ENCODE measurements around the gene TCF3. TPM values are rescaled to one million over a fixed set of nuclear protein-coding genes. Genes with fewer than 3 reads are reported as not detected.
A peak's percentile ranks its signal among the peaks of the same experiment; 100 is the strongest.

The TCF3 gene
- total and polyA plus RNA-seq, 2 donors (not counting 1 experiment from before 2014, with no cell fraction given), result 39.3 to 54.7 TPM

- Histone ChIP-seq H3K4me1 (ENCODE audit: control insufficient read depth, extremely low read depth, insufficient read depth, low read length) (peaks cover 3% of the 10 kb centered on the region), H3K36me3 (ENCODE audit: control insufficient read depth, insufficient read depth, low read length) (peaks cover 7% of the 10 kb centered on the region), H3K27me3 (ENCODE audit: control insufficient read depth, insufficient read depth, low read length) (no peaks in the 10 kb centered on the region), H3K27ac (ENCODE audit: insufficient read depth, low read length) (no peak overlapping the region), H3K9ac (ENCODE audit: insufficient read depth, low read length) (no peak overlapping the region), H2AFZ (ENCODE audit: low read length) (no peak overlapping the region), H4K20me1 (ENCODE audit: control insufficient read depth, extremely low read depth, insufficient read depth, low read length) (no peaks in the 10 kb centered on the region), H3K4me2 (ENCODE audit: extremely low read depth, insufficient read depth, low read length) (no peak overlapping the region), H3K4me3 (replicated peaks in 1 of 4; ENCODE audit: control extremely low read depth in 1 of 4, insufficient read depth in 1 of 4, low read depth in 3 of 4, low read length in 4 of 4) (no peak overlapping the region), H3K79me2 (ENCODE audit: control insufficient read depth, insufficient read depth, low read length) (peaks cover 33% of the 10 kb centered on the region), H3K9me3 (ENCODE audit: control insufficient read depth, insufficient read depth, low read depth, low read length) (no peaks in the 10 kb centered on the region)
- DNase-seq (ENCODE audit: low read depth in 2 of 2), result peak in 1 of 2 donors; percentile 9
- TF ChIP-seq EZH2 (IDR thresholded peaks at IDR 0.05; ENCODE audit: low read length, missing control alignments) (no peak), CTCF (conservative IDR thresholded peaks at IDR 0.05 in 1 of 2, IDR thresholded peaks at IDR 0.05 in 1 of 2; ENCODE audit: low read depth in 1 of 2, low read length in 2 of 2) (no peak)
Observed at GRCh38 chr19:1648920-1649541, 3.4 kb downstream of the TCF3 start.

- peaks cover 3% of the 10 kb centered on the region for H3K4me1 ChIP-seq (ENCODE audit: control insufficient read depth, extremely low read depth, insufficient read depth, low read length)
- H3K9ac ChIP-seq (ENCODE audit: insufficient read depth, low read length), result no peak overlapping the region
- TF ChIP-seq EZH2 (IDR thresholded peaks at IDR 0.05; ENCODE audit: low read length, missing control alignments) (no peak), CTCF (conservative IDR thresholded peaks at IDR 0.05 in 1 of 2, IDR thresholded peaks at IDR 0.05 in 1 of 2; ENCODE audit: low read depth in 1 of 2, low read length in 2 of 2) (no peak)
- no peak for DNase-seq (ENCODE audit: low read depth in 2 of 2)
- no peaks in the 10 kb centered on the region for H4K20me1 ChIP-seq (ENCODE audit: control insufficient read depth, extremely low read depth, insufficient read depth, low read length)
- H3K36me3 ChIP-seq (ENCODE audit: control insufficient read depth, insufficient read depth, low read length), result peaks cover 9% of the 10 kb centered on the region
- no peak overlapping the region for H2AFZ ChIP-seq (ENCODE audit: low read length)
- no peak overlapping the region for H3K4me2 ChIP-seq (ENCODE audit: extremely low read depth, insufficient read depth, low read length)
- H3K27me3 ChIP-seq (ENCODE audit: control insufficient read depth, insufficient read depth, low read length), result no peaks in the 10 kb centered on the region
- no peak overlapping the region for H3K27ac ChIP-seq (ENCODE audit: insufficient read depth, low read length)
- H3K4me3 ChIP-seq (replicated peaks in 1 of 4; ENCODE audit: control extremely low read depth in 1 of 4, insufficient read depth in 1 of 4, low read depth in 3 of 4, low read length in 4 of 4), result no peak overlapping the region
- H3K9me3 ChIP-seq (ENCODE audit: control insufficient read depth, insufficient read depth, low read depth, low read length), result no peaks in the 10 kb centered on the region
- H3K79me2 ChIP-seq (ENCODE audit: control insufficient read depth, insufficient read depth, low read length), result peaks cover 33% of the 10 kb centered on the region
Observed at GRCh38 chr19:1648459-1648849, 4.0 kb downstream of the TCF3 start.

GRCh38 chr19:1647501-1648458 lies 4.6 kb downstream of the TCF3 start:
- H3K4me1 ChIP-seq (ENCODE audit: control insufficient read depth, extremely low read depth, insufficient read depth, low read length), result peaks cover 3% of the 10 kb centered on the region
- TF ChIP-seq EZH2 (IDR thresholded peaks at IDR 0.05; ENCODE audit: low read length, missing control alignments), result no peak
- no peak for TF ChIP-seq CTCF (conservative IDR thresholded peaks at IDR 0.05 in 1 of 2, IDR thresholded peaks at IDR 0.05 in 1 of 2; ENCODE audit: low read depth in 1 of 2, low read length in 2 of 2)
- peaks cover 33% of the 10 kb centered on the region for H3K79me2 ChIP-seq (ENCODE audit: control insufficient read depth, insufficient read depth, low read length)
- no peak for DNase-seq (ENCODE audit: low read depth in 2 of 2)
- H2AFZ ChIP-seq (ENCODE audit: low read length), result no peak overlapping the region
- H3K4me3 ChIP-seq (replicated peaks in 1 of 4; ENCODE audit: control extremely low read depth in 1 of 4, insufficient read depth in 1 of 4, low read depth in 3 of 4, low read length in 4 of 4), result no peak overlapping the region
- peaks cover 9% of the 10 kb centered on the region for H3K36me3 ChIP-seq (ENCODE audit: control insufficient read depth, insufficient read depth, low read length)
- no peak overlapping the region for H3K27ac ChIP-seq (ENCODE audit: insufficient read depth, low read length)
- no peaks in the 10 kb centered on the region for H3K27me3 ChIP-seq (ENCODE audit: control insufficient read depth, insufficient read depth, low read length)
- no peaks in the 10 kb centered on the region for H3K9me3 ChIP-seq (ENCODE audit: control insufficient read depth, insufficient read depth, low read depth, low read length)
- H3K9ac ChIP-seq (ENCODE audit: insufficient read depth, low read length), result no peak overlapping the region
- no peak overlapping the region for H3K4me2 ChIP-seq (ENCODE audit: extremely low read depth, insufficient read depth, low read length)
- H4K20me1 ChIP-seq (ENCODE audit: control insufficient read depth, extremely low read depth, insufficient read depth, low read length), result no peaks in the 10 kb centered on the region
